Upper lobe of left lung (tissue), 4 donors: Measurements from ENCODE around the gene SOX8.

Source experiments
- EP300 ChIP-seq, 4 donors: sonication (generic); formaldehyde crosslinking; IDR thresholded peaks; one replicate each; pipeline ENCODE4 v1.5.1; 2017; ENCODE audit warnings: antibody characterized with exemption in 4 of 4, control low read depth in 2 of 4
- POLR2A ChIP-seq, 4 donors: fragments of 450-650 bp; IDR thresholded peaks; one replicate each; pipeline ENCODE4 v1.5.1; 2016 to 2017; ENCODE audit warnings: antibody characterized with exemption in 4 of 4, mild to moderate bottlenecking in 2 of 4
- POLR2AphosphoS5 ChIP-seq, 2 donors: sonication (generic); formaldehyde crosslinking; IDR thresholded peaks; one replicate each; pipeline ENCODE4 v1.5.1; 2017; ENCODE audit warnings: antibody characterized with exemption in 2 of 2
- TF ChIP-seq, protein P1 (sequence below), 6 experiments: fragments of 450-650 bp in 4 of 6; fragments of 200-600 bp in 2 of 6; sonication (generic) in 2 of 6; IDR thresholded peaks; one replicate each; pipeline ENCODE4 v1.5.1; 2016 to 2019; ENCODE audit warnings: antibody characterized with exemption in 6 of 6

GRCh38 chr16:934178-934577 is 47.4 kb upstream of the SOX8 start:
- TF ChIP-seq POLR2AphosphoS5 (IDR thresholded peaks at IDR 0.05) (no peak), POLR2A (IDR thresholded peaks at IDR 0.05) (no peak), EP300 (IDR thresholded peaks at IDR 0.05) (no peak)
- TF ChIP-seq, protein P1, sequence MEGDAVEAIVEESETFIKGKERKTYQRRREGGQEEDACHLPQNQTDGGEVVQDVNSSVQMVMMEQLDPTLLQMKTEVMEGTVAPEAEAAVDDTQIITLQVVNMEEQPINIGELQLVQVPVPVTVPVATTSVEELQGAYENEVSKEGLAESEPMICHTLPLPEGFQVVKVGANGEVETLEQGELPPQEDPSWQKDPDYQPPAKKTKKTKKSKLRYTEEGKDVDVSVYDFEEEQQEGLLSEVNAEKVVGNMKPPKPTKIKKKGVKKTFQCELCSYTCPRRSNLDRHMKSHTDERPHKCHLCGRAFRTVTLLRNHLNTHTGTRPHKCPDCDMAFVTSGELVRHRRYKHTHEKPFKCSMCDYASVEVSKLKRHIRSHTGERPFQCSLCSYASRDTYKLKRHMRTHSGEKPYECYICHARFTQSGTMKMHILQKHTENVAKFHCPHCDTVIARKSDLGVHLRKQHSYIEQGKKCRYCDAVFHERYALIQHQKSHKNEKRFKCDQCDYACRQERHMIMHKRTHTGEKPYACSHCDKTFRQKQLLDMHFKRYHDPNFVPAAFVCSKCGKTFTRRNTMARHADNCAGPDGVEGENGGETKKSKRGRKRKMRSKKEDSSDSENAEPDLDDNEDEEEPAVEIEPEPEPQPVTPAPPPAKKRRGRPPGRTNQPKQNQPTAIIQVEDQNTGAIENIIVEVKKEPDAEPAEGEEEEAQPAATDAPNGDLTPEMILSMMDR (IDR thresholded peaks at IDR 0.05), result no peak
